ENCODE measurements around the gene SMIM27.
"Not testable (repeated sequence)": the region's sequence is repeated elsewhere in the genome, so short reads cannot be mapped to it uniquely, and the experiment has no call there.

SMIM27 gene, protein sequence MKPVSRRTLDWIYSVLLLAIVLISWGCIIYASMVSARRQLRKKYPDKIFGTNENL

DNA sequence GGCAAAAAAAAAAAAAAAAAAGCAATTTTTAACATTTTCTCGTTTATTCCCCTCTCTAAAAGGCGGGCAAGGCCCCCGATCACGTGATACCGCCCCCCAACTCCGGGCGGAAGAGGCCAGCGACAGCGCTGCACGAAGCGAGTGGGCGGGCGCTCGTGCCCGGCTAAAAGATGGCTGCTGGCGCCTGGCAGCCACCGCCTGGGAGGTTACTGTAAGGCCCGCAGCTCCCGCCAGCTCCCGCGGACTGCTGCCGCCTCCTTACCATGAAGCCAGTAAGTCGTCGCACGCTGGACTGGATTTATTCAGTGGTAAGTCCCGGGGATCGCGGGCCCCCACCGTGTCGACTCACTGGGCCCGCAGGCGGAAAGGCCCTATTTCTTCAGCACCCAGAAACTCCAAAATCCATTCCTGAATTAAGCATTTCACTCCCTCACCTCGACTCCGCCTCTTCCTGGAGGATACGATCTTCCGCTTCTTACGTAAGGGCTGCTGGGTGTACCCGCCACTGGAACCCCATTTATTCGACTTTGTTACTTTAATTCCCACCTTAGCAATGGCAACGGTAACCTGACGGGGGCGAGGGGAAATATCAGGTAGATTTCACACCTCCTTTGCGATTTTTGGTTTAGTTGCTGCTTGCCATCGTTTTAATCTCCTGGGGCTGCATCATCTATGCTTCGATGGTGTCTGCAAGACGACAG lies at the start of gene SMIM27, which contains the start of gene TOPORS:
SMIM27 (plus strand) TSS at position 156 of the 701 bp plus-strand sequence; CDS start at position 264, 108 bp downstream.
TOPORS (minus strand) TSS at position 415 of the 701 bp plus-strand sequence; CDS start at position 265, 150 bp downstream.
- peak; percentile 91 to 96 for DNase-seq

DNA sequence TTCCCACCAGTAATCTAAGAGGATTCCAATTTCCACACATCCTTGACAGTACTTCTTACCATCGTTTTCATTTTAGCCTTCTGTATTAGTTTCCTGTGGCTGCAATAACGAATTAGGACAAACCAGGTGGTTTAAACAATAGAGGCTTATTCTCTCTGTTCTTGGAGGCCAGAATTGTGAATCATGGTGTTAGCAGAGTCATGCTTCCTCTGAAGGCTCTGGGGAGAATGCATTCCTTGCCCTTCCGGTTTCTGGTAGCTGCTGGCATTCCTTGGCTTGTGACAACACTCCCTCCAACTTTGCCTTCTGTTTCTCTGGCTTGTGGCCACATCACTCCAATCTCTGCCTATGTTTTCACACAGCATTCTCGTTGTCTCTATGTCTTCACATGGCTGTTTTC lies 49.7 kb upstream of the SMIM27 start:
- DNase-seq, result no peak

DNA sequence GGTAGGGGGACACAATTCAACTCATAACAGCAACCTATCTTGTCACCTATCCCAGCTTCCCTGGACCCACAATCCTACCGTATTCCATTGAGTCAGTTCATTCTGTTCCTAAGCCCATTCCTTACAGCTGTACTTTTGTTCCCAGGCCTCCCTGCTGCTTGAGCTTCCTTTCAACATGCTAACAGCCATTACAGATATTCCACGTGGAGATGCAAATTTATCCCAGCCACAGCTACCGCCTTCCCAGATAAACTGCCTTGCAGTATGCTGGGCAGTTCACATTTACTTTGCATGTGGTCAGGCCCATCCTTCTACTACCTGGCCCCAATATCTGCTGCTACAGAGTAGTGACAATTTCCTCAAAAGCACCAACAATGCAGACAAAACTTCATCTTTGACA lies 49.1 kb upstream of the SMIM27 start:
- DNase-seq, result no peak

DNA sequence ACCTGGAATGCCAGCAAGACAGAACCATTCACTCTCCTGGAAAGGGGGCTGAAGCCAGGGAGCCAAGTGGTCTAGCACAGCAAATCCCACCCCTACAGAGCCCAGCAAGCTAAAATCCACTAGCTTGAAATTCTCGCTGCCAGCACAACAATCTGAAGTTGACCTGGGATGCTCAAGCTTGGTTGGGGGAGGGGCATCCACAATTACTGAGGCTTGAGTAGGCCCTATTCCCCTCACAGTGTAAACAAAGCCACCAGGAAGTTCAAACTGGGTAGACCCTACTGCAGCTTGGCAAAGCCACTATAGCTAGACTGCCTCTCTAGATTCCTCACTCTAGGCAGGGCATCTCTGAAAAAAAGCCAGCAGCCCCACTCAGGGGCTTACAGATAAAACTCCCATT lies 43.4 kb upstream of the SMIM27 start:
- DNase-seq, result no peak

DNA sequence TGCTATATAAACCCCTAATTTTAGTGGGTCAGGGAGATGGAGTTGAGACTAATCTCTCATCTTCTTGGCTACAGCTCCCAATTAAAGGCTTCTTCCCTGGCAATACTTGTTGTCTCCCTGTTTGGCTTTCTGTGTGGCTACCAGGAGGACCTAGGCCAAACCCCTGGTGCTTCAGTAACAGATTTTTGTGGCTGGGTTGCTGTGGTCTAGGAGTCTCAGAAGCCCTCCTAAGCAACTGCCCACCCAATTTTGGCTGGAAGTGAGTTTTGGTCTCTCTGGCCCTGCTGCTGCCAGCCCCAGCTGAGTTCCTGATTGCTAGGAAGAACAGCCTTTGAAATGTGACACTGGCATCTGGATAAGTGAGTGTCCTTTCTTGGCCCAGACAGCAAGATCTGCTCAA lies 35.9 kb upstream of the SMIM27 start:
- DNase-seq, result no peak

DNA sequence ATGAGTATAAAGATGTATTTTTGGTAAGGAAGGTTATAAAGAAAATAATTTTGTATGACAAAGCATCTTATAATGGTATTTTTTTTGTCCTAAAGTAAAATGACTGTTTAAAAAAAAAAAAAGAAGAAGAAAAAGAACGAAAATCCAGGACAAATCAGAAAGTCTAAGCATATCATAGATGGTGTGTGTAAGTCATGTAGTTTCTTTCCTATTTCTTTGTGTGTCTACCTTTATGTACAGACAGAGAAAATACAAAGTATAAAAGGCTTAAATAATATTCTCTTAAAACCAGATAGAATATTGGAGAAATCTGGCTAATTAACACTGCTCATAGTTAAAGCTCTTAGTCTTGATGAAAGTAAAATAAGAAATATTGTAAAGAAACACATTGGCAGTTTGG lies 33.9 kb upstream of the SMIM27 start:
- DNase-seq, result no peak

DNA sequence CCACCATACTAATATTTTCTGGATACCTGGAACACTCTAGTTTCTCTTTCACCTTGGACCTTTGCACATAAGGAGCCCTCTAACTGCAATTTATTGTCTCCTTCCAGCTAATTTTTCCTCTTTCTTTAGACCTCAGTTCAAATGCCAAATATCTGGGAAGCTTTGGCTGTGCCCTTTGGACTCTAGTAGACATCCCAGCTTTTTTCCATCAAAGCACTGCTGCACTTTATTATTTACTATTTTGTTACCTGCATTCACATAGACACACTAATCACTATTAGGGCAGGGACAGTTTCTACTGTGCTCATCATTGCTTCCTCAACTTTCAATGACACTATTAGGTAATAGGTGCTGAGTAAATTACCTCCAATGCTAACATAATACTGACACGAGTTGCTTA lies 28.2 kb upstream of the SMIM27 start:
- no peak for DNase-seq

DNA sequence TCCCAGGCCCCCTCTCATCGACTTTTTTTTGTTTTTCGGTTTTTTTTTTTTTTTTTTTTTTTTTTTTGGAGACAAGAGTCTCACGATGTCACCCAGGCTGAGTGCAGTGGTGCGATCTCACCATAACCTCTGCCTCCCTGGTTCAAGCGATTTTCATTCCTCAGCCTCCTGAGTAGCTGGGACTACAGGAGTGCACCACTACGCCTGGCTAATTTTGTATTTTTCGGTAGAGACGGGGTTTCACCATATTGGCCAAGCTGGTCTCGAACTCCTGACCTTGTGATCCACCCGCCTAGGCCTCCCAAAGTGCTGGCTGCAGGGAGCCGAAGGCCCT lies 27.6 kb upstream of the SMIM27 start:
- not testable (repeated sequence) for DNase-seq

DNA sequence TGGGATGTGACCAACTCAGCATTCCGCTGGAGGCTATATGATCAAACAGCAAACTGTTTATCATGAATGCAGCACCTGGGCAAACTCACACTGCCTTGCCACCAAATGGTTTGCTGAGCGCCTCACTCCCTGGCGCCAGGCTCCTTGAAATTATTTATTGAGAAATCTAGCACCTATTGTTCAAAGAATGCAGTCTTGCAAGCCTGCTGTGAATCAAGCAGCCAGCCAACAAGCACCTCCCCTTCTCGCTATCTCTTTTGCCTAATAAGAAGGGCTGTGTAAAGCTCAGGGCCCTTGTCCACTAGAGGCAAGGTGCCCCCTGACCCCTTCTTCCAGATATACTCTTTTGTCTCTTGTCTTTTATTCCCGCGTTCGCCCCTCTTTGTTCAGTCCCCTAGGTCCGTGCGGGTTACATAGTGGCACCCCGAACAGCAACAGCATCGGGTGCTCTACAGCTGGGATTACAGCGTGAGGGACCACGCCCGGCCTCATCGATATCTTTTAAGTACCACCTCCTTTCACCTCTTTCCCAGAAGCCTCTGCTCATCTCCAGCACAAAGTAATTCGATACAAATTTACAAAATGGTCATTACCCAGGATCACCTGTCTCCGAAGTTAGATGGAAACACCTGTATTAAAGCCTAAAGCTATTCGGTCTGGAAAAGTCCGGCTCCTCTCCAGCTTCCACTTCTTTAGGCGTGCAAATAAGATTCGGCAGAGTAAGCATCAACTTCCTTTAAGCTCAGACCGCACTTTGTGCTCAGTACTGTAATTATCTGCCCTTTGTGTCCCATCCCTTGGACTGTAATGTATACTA lies 27.0 kb upstream of the SMIM27 start:
- DNase-seq, result peak; percentile 8 to 31

DNA sequence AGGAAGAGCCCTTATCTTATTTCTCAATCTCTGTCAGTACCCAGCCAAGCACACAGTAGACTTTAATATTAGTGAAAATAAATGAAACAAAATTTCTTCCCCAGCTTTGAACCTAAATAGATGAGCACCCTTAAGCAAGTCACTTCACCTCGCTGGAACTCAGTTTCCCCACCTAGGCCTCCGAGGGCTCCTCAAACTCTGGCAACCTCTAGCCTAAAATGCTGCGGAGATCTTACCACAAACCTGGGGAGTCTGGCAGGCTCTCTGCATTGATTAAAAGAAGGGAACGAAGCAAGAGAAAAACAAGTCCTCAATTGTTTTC lies 26.5 kb upstream of the SMIM27 start:
- no peak for DNase-seq

DNA sequence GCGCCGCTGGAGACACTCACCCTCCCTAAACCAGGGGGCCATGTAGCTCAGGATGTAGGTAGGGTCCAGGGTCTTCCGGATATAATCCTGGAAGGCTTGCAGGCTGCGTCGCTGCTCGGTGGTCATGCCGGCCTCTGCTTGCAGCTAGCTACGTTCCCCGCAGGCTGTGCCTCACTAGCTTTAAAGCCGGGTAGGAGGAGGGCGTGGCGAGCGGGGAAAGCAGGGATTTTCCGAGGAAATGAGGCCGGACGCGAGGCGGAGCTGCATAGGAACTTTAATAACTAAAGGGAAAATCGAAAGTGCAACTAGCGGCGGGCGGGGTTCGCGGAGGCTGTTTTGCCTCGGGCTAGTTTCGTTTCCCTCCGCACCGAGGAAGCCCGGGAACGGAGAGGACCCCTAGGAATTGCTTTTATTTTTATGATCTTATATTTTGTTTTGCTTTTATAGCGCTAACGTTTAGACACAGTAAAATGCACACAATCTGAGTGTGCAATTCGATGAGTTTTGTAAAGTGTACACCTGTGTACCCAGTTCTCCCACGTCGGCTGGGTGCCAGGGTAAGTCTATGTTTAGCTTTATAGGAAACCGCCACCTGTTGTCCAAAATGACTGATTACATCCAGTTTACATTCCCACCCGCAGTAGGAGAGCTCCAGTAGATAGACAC lies 26.0 kb upstream of the SMIM27 start, which contains the start of gene RIGI:
RIGI (minus strand) TSS at position 156 of the 666 bp plus-strand sequence; CDS start at position 126, 30 bp downstream.
- peak; percentile 83 to 89 for DNase-seq

DNA sequence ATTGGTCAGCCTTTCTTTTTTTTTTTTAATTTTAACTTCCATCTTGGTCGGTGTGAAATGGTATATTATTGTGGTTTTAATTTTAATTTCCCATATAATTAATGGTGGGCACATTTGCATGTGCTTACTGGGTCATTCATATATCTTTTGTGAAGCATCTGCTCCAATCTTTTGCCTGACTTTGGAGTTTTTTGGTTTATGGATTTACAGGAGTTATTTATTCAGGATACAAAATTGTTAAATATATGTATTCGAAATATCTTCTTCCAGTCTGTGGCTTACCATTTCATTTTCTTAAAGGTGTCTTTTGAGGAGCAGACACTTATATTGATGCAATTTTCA lies 25.4 kb upstream of the SMIM27 start:
- no peak for DNase-seq

DNA sequence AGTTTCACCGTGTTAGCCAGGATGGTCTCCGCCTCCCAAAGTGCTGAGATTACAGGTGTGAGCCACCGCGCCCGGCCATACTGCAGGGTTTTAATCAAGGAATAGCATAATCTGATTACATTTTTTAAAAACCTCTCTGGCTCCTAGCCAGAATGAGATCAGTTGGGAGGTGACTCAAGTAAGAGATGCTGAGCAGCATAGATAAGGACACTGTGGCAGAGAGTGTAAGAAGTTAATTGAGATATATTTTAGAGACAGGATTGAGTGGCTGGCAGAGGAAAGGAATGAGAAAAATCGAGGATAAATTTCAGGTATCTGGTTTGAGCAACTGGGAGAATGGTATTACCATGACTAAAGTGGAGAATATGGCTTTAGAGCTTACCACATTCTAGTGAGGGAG lies 18.8 kb upstream of the SMIM27 start:
- no peak for DNase-seq

DNA sequence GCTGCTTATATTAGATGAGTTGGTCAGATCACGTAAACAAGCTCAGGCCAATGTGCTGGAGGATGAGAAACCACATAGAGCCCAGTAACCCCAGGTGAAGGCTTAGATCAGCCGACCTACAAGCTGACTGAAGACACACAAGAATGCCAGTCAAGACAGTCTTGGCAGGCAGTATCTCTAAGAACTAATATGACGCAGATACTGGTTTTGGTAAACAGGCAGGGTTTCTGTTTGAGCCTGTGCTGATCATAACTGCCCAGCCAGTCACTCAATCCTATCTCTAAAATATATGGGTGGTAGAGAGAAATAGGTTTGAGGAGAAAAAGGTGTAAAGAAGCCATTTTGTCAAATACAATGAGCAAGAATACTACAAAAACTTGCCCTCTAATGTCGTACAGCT lies 18.3 kb upstream of the SMIM27 start:
- DNase-seq, result no peak

DNA sequence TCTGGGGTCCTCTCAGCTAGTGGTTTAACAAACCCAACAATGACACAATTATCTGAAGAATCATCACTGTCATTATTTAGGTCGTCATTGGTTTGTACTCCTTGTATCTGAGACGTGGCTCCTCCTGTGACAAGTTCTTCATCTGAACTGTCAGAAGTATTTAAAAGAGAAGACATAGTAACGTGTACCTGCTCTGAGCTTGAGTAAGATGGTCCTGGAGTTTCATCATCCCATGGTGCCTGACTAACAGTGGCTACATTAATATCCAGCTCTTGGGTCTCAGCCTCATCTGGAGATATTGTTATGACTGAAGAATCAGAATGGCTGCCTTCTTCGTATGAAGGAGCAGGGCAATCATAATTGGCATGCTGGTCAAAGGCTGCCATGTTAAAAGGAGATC lies 9.1 kb upstream of the SMIM27 start:
- DNase-seq, result no peak

DNA sequence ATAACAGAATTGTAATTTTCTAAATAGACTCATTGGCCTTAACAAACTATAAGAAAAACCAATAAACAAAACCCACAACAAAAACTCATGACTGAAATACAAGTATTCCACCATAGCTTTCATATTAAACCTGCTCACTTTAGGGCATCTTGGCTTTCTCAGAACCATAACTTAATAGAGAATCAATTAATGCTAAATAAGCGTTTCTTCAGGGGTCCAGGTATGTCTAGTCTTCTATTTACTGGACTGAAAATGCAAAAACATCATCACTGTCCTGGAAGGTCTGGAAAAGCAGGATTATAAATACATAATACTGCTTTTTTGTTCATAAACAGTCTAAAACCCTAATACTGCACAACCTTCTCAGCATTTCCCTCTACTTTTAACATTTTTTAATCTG lies 6.2 kb upstream of the SMIM27 start:
- DNase-seq, result no peak

DNA sequence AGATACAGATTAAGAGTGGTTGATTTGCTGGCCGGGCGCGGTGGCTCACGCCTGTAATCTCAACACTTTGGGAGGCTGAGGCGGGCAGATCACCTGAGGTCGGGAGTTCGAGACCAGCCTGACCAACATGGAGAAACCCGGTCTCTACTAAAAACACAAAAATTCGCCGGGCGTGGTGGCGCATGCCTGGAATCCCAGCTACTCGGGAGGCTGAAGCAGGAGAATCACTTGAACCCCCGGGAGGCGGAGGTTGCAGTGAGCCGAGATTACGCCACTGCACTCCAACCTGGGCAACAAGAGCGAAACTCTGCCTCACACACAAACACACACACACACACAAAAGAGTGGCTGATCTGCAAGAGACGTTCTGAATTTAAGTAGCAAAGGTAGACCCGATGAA lies 3.9 kb upstream of the SMIM27 start:
- not testable (repeated sequence) for DNase-seq

DNA sequence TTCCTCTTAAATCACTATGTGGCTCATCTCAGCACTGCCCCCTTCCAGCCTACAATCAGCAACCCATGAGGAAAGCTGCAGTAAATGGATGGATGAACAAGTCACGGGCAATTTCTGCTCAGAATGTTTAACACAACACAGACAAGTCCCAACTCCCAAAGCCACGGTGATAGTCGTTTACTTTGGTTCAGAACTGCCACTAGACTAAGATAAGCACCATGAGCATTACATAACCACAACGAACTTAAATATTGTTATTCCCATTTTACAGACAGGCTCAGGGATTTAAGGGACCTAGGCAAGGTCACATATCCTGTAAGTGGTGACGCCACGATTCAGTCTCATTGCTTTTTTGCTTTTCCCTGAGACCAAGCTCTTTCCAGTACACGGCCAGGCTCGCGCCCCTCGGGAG lies 2.0 kb upstream of the SMIM27 start:
- peak; percentile 12 to 48 for DNase-seq

DNA sequence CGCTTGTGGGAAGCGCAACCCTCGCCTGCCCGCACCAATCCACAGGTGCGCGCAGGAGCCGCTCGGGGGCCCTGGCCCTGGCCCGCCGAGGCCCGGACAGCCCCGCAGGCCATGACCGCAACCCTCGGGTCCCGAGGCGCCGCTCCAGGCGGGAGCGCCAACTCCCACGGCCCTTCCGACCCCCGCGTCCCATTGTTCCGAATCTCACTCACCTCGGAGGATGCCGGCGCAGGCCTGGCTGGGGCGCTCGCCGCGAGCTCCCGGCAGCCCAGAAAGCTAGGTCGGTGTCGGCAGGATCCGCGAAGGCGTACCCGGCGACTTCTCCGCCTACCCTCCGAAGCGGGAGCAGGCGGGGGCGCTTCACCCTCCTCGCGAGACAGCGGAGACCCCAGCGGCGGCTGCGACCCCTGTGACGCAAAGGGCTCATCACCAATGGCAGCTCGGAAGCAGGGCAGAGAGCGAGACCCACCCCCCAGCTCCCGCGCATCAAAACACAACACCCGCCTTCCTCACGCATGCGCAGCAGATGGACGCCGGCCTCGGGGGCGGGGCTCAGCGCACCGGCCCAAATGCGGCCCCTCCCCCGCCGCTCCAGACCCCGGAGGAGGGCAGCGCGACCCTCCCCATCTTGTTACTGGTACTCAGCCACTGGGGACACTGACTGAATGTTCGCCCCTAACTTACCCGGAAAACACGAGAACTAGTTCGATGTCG lies 1.4 kb upstream of the SMIM27 start:
- DNase-seq, result peak; percentile 92 to 94

DNA sequence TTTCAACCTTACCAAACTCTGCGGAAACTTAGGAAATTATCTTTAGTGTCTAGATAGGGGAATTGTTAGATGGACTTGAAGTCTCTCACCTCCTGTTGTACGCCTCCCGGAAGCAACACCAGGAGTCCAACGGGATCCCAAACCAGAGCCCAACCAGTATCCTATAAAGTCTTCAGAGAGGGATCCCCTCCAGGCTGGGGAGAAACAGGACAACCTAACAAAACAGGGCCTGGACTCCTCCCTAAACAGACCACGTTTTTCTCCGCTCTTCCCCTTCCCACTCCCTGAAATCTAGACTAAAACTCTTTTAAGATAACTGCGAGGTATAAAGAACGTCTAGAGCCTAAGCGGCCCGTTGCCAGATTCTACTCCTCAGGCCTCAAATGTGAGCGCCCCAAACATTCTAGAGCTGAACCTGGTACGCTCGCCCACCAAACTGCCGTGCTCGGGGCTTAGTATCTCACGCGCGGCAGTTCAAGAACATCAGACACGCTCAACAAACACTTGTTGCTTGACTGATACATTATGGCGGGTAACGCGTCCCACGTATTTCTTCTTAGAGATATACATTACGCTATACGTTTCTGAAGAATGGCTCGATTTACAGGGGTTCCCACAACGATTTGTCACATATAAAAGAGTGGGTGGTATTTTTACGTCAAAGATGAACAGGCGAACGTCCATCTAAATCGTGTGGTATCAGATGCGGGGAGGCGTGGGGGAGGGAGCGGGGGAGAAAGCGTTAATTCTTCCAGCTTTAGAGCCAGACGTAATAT lies 663 bp upstream of the SMIM27 start:
- DNase-seq, result peak; percentile 54 to 61

DNA sequence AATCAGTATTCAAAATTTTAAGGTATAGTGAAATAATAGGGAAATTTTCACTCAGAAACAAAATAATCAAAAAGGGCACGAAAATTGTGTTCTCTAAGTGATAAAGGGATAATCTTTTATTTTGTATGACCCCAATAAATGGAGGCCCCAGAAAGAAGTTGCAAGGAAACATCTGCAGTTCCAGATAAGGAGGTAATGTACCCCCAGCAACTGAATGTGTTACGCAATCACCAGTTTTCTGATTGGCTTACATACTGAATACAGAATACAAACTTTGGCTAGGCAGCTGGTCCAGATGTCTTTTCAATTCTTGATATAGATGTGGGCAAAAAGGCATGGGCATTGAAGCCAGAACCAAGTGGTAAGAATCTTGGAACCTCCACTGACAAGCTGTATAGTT lies 2.0 kb downstream of the SMIM27 start:
- peak; percentile 5 to 37 for DNase-seq

DNA sequence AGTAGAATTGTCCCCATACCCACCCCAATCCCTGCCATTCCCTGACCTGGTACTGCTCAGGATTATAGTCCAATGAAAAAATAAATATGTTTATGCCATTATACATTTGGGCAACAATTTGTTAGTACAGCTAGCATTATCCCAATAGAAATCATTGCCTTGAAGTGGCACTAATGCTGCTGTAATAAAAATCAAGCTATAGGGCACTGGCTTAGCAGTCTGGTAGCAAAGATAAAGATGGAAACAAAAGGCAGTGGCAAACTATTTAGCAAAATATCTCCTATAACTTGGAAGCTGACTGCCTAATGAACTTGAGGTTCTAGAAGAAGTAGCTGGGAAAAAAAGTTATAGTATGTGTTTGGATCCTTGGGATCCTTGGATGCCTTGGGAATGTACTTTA lies 2.5 kb downstream of the SMIM27 start:
- DNase-seq, result no peak

All from Kasumi-1 (cell line).